ENCODE data around the gene CDK12. TPM values are rescaled to one million over a fixed set of nuclear protein-coding genes. Genes with fewer than 3 reads are reported as not detected.
"Not testable (repeated sequence)": the region's sequence is repeated elsewhere in the genome, so short reads cannot be mapped to it uniquely, and the experiment has no call there.

The CDK12 gene
- polyA plus RNA-seq, 1 of the 3 experiments (the other 2 are of a cell fraction): 11.6 TPM

GRCh38 chr17:39543664-39544063 is 82.4 kb downstream of the CDK12 start:
- H3K79me2 ChIP-seq (ENCODE audit: insufficient read depth): no peaks in the 10 kb centered on the region
- H3K27ac ChIP-seq (ENCODE audit: low read depth in 2 of 2, low read length in 1 of 2): no peak overlapping the region
- H3K9me3 ChIP-seq: no peaks in the 10 kb centered on the region
- H3K4me2 ChIP-seq: no peak overlapping the region
- no peak for DNase-seq
- POLR2A ChIA-PET: no interaction called here
- H3K27me3 ChIP-seq (ENCODE audit: insufficient read depth): no peaks in the 10 kb centered on the region
- H2AFZ ChIP-seq (ENCODE audit: low read depth): no peak overlapping the region
- no peaks in the 10 kb centered on the region for H3K9me2 ChIP-seq
- peaks cover 0 to 5% of the 10 kb centered on the region in 2 experiments; a peak in 1 of 4 replicates for H3K4me1 ChIP-seq (ENCODE audit: control insufficient read depth in 1 of 2, insufficient read depth in 2 of 2, low read depth in 1 of 2, low read length in 1 of 2)
- H3K9ac ChIP-seq: no peak overlapping the region
- no peaks in the 10 kb centered on the region for H4K20me1 ChIP-seq (ENCODE audit: insufficient read depth)
- no peak overlapping the region for H3K4me3 ChIP-seq (ENCODE audit: low read depth in 2 of 2, low read length in 1 of 2)
- H3F3A ChIP-seq (replicated peaks; ENCODE audit: insufficient read depth): no peaks in the 10 kb centered on the region
- no peak for TF ChIP-seq SIN3A (IDR thresholded peaks at IDR 0.05; ENCODE audit: borderline replicate concordance, low read depth, low read length)
- peaks cover 0 to 3% of the 10 kb centered on the region in 2 experiments for H3K36me3 ChIP-seq (replicated peaks in 1 of 2; ENCODE audit: control insufficient read depth in 1 of 2, insufficient read depth in 2 of 2, low read length in 1 of 2)
- CTCF ChIA-PET: interaction anchor here (0.6 to 4.0 kb wide), 4 partner anchors 18 to 91 kb away, joined by 3 to 20 read pairs (median 10); no protein-coding TSS in a partner anchor

GRCh38 chr17:39544361-39544760 is 83.1 kb downstream of the CDK12 start:
- not testable (repeated sequence) for H3K9me2 ChIP-seq; H3K27ac ChIP-seq (ENCODE audit: low read depth in 2 of 2, low read length in 1 of 2); H2AFZ ChIP-seq (ENCODE audit: low read depth); H3K4me2 ChIP-seq; H3K9me3 ChIP-seq; H3K36me3 ChIP-seq (replicated peaks in 1 of 2; ENCODE audit: control insufficient read depth in 1 of 2, insufficient read depth in 2 of 2, low read length in 1 of 2); H3F3A ChIP-seq (replicated peaks; ENCODE audit: insufficient read depth); H3K9ac ChIP-seq; H3K27me3 ChIP-seq (ENCODE audit: insufficient read depth); DNase-seq; H3K4me1 ChIP-seq (ENCODE audit: control insufficient read depth in 1 of 2, insufficient read depth in 2 of 2, low read depth in 1 of 2, low read length in 1 of 2); H3K79me2 ChIP-seq (ENCODE audit: insufficient read depth); H4K20me1 ChIP-seq (ENCODE audit: insufficient read depth); H3K4me3 ChIP-seq (ENCODE audit: low read depth in 2 of 2, low read length in 1 of 2)
- POLR2A ChIA-PET: interaction anchor here (0.9 kb wide), 1 partner anchor 10 kb away, joined by 3 read pairs; no protein-coding TSS in a partner anchor
- WGBS (ENCODE audit: low lambda C conversion rate): 97% methylated on average over 12 of the region's 12 CpGs
- CTCF ChIA-PET: interaction anchor here (1.0 to 4.0 kb wide), 7 partner anchors 32 to 91 kb away, joined by 3 to 20 read pairs (median 4); no protein-coding TSS in a partner anchor

DNA sequence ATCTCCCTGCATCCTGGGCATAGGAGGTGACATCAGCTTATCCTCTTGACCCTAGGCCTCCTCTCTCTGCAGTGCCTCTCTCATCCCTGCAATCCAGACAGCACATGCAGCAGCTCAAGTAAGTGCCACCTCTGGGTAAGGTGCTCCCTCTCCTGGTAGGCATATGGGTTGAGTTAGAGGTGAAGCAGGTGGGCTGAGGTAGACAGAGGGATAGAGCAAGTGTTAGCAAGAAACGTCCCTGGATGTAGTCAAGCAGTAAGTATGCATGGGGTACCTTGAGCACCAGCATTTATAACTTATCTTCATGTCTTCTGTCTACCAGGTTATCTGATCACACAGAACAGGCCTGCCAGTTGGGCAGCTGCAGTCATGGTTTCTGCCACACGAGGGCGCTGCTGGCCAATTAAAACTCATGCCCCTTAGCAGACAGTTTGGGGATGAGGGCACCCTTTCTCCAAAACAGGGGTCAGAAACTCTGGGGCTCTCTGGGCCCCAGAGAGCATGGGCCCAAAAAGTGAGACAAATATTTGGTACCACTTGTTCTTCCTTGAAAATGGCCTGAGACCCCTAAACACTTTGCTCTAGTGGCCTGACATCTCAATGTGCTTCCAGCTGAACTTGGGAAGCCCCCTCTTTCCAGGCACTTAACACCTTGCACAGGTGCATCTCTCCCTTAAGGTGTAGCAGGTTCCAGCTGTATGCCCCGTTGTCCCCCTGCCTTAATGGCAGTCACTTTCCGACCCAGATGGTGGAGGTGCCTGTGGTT is 86.6 kb downstream of the CDK12 start:
- Histone ChIP-seq H3K4me2 (no peak overlapping the region), H2AFZ (ENCODE audit: low read depth) (no peak overlapping the region), H3K27ac (ENCODE audit: low read depth in 2 of 2, low read length in 1 of 2) (no peak overlapping the region), H3K36me3 (replicated peaks in 1 of 2; ENCODE audit: control insufficient read depth in 1 of 2, insufficient read depth in 2 of 2, low read length in 1 of 2) (peaks cover 6 to 8% of the 10 kb centered on the region in 2 experiments), H3K27me3 (ENCODE audit: insufficient read depth) (no peaks in the 10 kb centered on the region), H3K9me2 (no peaks in the 10 kb centered on the region), H3K79me2 (ENCODE audit: insufficient read depth) (no peaks in the 10 kb centered on the region), H3K4me1 (ENCODE audit: control insufficient read depth in 1 of 2, insufficient read depth in 2 of 2, low read depth in 1 of 2, low read length in 1 of 2) (peaks cover 8 to 9% of the 10 kb centered on the region in 2 experiments; a peak in 1 of 4 replicates), H3K9me3 (no peaks in the 10 kb centered on the region), H3K9ac (no peak overlapping the region), H3F3A (replicated peaks; ENCODE audit: insufficient read depth) (peaks cover 3% of the 10 kb centered on the region), H4K20me1 (ENCODE audit: insufficient read depth) (no peaks in the 10 kb centered on the region), H3K4me3 (ENCODE audit: low read depth in 2 of 2, low read length in 1 of 2) (no peak overlapping the region; a peak in 1 of 4 replicates)
- WGBS (ENCODE audit: low lambda C conversion rate): 29% methylated on average over 5 of the region's 5 CpGs
- POLR2A ChIA-PET: no interaction called here
- CTCF ChIA-PET: interaction anchor here (0.6 to 19.7 kb wide), 45 partner anchors 8 to 426 kb away, joined by 3 to 483 read pairs (median 5); partner anchors contain the start of genes PNMT, PPP1R1B and STARD3
- DNase-seq: peak; percentile 76
- TF ChIP-seq SIN3A (IDR thresholded peaks at IDR 0.05; ENCODE audit: borderline replicate concordance, low read depth, low read length): no peak
- TF ChIP-seq MEF2A (IDR thresholded peaks at IDR 0.05; ENCODE audit: borderline replicate concordance, low read depth): no peak
- no peak for TF ChIP-seq YY1 (IDR thresholded peaks at IDR 0.05; ENCODE audit: low read depth)
- TF ChIP-seq, protein P1, sequence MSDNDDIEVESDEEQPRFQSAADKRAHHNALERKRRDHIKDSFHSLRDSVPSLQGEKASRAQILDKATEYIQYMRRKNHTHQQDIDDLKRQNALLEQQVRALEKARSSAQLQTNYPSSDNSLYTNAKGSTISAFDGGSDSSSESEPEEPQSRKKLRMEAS (IDR thresholded peaks at IDR 0.05; ENCODE audit: low read depth): no peak
- TF ChIP-seq SMC3 (IDR thresholded peaks at IDR 0.05; ENCODE audit: low read depth, low read length): peak; percentile 74
- no peak for TF ChIP-seq TCF12 (IDR thresholded peaks at IDR 0.05)
- TF ChIP-seq EP300 (IDR thresholded peaks at IDR 0.05; ENCODE audit: borderline replicate concordance in 1 of 2, low read depth in 1 of 2, low read length in 1 of 2): no peak
- no peak for TF ChIP-seq EZH2phosphoT487 (IDR thresholded peaks at IDR 0.05; ENCODE audit: borderline replicate concordance, low read depth)
- TF ChIP-seq CHD2 (IDR thresholded peaks at IDR 0.05; ENCODE audit: low read length, partially characterized antibody): no peak
- TF ChIP-seq REST (IDR thresholded peaks at IDR 0.05; ENCODE audit: low read depth, low read length): no peak
- TF ChIP-seq TAF1 (IDR thresholded peaks at IDR 0.05; ENCODE audit: borderline replicate concordance, low read depth, low read length): no peak
- TF ChIP-seq GATA2 (CRISPR knock-in tag; IDR thresholded peaks at IDR 0.05): peak; percentile 63; the same call in 1 of the 2 replicates
- no peak for TF ChIP-seq USF1 (IDR thresholded peaks at IDR 0.05; ENCODE audit: borderline replicate concordance, low read depth)

Data from SK-N-SH (cell line).